DND-41 (cell line): ENCODE measurements around the gene PNPLA6.

Experiments used
- EZH2 ChIP-seq: IDR thresholded peaks from 3 replicates; pipeline ENCODE4 v1.6.1; 2012; ENCODE audit warnings: borderline replicate concordance, low read depth, mild to moderate bottlenecking, moderate library complexity, low read length, inconsistent platforms; ENCODE audit not compliant: severe bottlenecking
- TF ChIP-seq, protein P1 (sequence below): IDR thresholded peaks from 2 replicates; pipeline ENCODE4 v1.5.1; 2012; ENCODE audit warnings: borderline replicate concordance, low read length, moderate library complexity, mild to moderate bottlenecking; ENCODE audit not compliant: poor library complexity, severe bottlenecking; ENCODE audit errors: extremely low read depth

- TF ChIP-seq, protein P1, sequence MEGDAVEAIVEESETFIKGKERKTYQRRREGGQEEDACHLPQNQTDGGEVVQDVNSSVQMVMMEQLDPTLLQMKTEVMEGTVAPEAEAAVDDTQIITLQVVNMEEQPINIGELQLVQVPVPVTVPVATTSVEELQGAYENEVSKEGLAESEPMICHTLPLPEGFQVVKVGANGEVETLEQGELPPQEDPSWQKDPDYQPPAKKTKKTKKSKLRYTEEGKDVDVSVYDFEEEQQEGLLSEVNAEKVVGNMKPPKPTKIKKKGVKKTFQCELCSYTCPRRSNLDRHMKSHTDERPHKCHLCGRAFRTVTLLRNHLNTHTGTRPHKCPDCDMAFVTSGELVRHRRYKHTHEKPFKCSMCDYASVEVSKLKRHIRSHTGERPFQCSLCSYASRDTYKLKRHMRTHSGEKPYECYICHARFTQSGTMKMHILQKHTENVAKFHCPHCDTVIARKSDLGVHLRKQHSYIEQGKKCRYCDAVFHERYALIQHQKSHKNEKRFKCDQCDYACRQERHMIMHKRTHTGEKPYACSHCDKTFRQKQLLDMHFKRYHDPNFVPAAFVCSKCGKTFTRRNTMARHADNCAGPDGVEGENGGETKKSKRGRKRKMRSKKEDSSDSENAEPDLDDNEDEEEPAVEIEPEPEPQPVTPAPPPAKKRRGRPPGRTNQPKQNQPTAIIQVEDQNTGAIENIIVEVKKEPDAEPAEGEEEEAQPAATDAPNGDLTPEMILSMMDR: no peak
- TF ChIP-seq EZH2: no peak
These were observed 15.1 kb upstream of the PNPLA6 start for GRCh38 chr19:7520131-7521051.
